ENCODE data around the gene FRS3. TPM values are rescaled to one million over a fixed set of nuclear protein-coding genes. Genes with fewer than 3 reads are reported as not detected.
A peak's percentile ranks its signal among the peaks of the same experiment; 100 is the strongest.

The FRS3 gene
- total and polyA plus RNA-seq, 2 donors from 2014 or later, result 5.3 to 7.0 TPM

DNA sequence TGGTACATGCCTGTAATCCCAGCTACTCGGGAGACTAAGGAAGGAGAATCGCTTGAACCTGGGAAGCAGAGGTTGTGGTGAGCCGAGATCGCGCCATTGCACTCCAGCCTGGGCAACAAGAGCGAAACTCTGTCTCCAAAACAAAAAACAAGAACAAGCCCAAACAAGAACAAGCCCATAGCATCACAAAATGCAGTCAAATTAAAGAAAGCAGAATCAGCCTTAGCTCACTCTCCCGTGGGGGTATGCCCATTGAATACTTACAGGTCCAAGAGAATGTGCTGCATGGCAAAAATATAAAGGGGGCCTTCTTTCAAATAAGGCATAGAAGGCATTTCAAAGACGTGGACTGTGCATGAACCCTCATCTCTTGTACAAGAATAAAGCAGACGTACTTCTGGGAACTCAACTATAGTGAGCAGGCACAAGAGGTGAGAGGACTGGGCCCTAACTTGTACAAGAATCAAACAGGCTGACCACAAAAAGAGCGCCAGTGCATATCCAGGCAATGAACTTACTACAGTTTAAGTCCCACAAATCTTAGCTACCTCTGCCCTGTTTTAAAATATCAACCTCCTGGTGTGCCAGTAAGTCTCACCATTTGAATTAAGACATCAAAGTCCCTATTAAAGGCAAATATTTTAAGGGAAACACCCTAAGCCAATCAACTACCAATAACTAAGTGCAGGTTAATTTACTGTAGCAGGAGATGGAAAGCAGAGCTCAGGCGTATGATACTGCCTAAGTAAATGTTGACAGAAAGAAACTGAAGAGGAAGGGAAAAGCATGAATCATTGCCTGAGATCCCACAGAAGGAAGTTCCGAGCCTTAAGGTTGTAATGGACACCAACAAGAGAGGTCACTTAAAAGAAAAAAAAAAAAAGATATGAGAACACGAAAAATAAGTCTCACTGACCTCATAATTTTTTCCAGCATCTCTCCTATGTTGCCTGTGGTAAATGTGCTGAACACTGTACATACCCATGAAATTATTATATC is 45.2 kb upstream of the FRS3 start:
- Histone ChIP-seq H3K4me1 (ENCODE audit: control insufficient read depth in 2 of 3, insufficient read depth in 2 of 3, low read depth in 1 of 3, low read length in 3 of 3) (no peaks in the 10 kb centered on the region), H3K9ac (ENCODE audit: low read length in 3 of 3) (no peak overlapping the region), H3K27ac (ENCODE audit: low read depth in 2 of 2, low read length in 2 of 2) (no peak overlapping the region), H3K36me3 (ENCODE audit: control insufficient read depth in 2 of 3, insufficient read depth in 3 of 3, low read length in 3 of 3) (no peaks in the 10 kb centered on the region), H3K27me3 (ENCODE audit: control insufficient read depth, insufficient read depth, low read length) (no peaks in the 10 kb centered on the region), H3K9me3 (ENCODE audit: control insufficient read depth in 2 of 3, insufficient read depth in 1 of 3, low read length in 3 of 3) (no peaks in the 10 kb centered on the region), H3K4me3 (ENCODE audit: low read length in 3 of 3) (no peak overlapping the region)
- FAIRE-seq (no peak), DNase-seq (peak in 1 of 5 donors; percentile 5)
- intact Hi-C loops (cut with DNase I), result no loop called here
- TF ChIP-seq CTCF (IDR thresholded peaks at IDR 0.05; ENCODE audit: borderline replicate concordance, extremely low read depth, insufficient read depth), result no peak

DNA sequence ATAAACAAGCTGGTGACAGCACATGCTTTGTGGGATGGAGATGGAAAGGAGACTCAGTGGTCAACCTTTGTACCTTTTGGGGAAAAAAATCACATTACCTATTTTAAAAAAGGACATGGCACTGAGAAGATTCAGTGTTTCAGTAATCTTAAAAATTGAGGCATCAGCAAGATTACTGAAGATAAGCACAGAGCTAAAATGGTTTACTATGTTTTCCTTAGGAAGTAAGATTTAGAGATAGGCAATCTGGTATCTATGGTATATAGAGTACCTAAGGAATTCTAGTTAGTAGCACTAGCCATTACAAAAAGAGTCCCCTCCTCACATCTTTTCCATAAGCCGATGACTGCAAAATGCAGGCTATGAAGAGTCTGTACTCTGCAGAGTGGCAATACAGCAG is 43.5 kb upstream of the FRS3 start:
- no peak for FAIRE-seq
- Histone ChIP-seq H3K27ac (ENCODE audit: low read depth in 2 of 2, low read length in 2 of 2) (no peak overlapping the region), H3K4me1 (ENCODE audit: control insufficient read depth in 2 of 3, insufficient read depth in 2 of 3, low read depth in 1 of 3, low read length in 3 of 3) (no peaks in the 10 kb centered on the region), H3K27me3 (ENCODE audit: control insufficient read depth, insufficient read depth, low read length) (no peaks in the 10 kb centered on the region), H3K36me3 (ENCODE audit: control insufficient read depth in 2 of 3, insufficient read depth in 3 of 3, low read length in 3 of 3) (no peaks in the 10 kb centered on the region), H3K9ac (ENCODE audit: low read length in 3 of 3) (no peak overlapping the region), H3K4me3 (ENCODE audit: low read length in 3 of 3) (no peak overlapping the region), H3K9me3 (ENCODE audit: control insufficient read depth in 2 of 3, insufficient read depth in 1 of 3, low read length in 3 of 3) (no peaks in the 10 kb centered on the region)
- no peak for TF ChIP-seq CTCF (IDR thresholded peaks at IDR 0.05; ENCODE audit: borderline replicate concordance, extremely low read depth, insufficient read depth)
- intact Hi-C loops (cut with DNase I), result no loop called here
- DNase-seq, result no peak

DNA sequence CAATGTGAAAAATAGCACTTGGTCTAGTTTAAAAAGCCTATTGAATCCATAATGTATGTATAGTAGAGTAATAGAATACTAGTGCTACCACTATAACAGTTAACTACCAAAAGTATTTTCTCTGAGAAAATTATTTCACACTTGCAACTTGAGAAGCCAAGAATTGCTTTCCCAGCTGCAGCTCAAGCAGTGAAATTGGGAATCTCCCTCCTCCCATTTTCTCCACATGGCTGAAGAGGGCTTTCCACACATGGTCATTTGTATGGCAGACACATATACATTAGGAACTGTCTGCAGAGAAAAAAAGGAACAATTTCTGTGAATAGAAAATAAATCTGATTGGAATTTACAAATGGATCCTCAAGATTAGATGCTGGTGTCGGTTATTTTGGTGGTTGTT is 42.3 kb upstream of the FRS3 start:
- no peak overlapping the region for H3K27ac ChIP-seq (ENCODE audit: low read depth in 2 of 2, low read length in 2 of 2)
- FAIRE-seq (no peak), DNase-seq (peak in 1 of 5 donors; percentile 7)
- H3K27me3 ChIP-seq (ENCODE audit: control insufficient read depth, insufficient read depth, low read length), result no peaks in the 10 kb centered on the region
- no peak overlapping the region for H3K9ac ChIP-seq (ENCODE audit: low read length in 3 of 3)
- no peaks in the 10 kb centered on the region for H3K4me1 ChIP-seq (ENCODE audit: control insufficient read depth in 2 of 3, insufficient read depth in 2 of 3, low read depth in 1 of 3, low read length in 3 of 3)
- no peak for TF ChIP-seq CTCF (IDR thresholded peaks at IDR 0.05; ENCODE audit: borderline replicate concordance, extremely low read depth, insufficient read depth)
- H3K36me3 ChIP-seq (ENCODE audit: control insufficient read depth in 2 of 3, insufficient read depth in 3 of 3, low read length in 3 of 3), result no peaks in the 10 kb centered on the region
- no peak overlapping the region for H3K4me3 ChIP-seq (ENCODE audit: low read length in 3 of 3)
- intact Hi-C loops (cut with DNase I), result no loop called here
- H3K9me3 ChIP-seq (ENCODE audit: control insufficient read depth in 2 of 3, insufficient read depth in 1 of 3, low read length in 3 of 3), result no peaks in the 10 kb centered on the region

Data from kidney (tissue), 14 donors.